ENCODE measurements around the gene ZFP36L2.

The ZFP36L2 gene

DNA sequence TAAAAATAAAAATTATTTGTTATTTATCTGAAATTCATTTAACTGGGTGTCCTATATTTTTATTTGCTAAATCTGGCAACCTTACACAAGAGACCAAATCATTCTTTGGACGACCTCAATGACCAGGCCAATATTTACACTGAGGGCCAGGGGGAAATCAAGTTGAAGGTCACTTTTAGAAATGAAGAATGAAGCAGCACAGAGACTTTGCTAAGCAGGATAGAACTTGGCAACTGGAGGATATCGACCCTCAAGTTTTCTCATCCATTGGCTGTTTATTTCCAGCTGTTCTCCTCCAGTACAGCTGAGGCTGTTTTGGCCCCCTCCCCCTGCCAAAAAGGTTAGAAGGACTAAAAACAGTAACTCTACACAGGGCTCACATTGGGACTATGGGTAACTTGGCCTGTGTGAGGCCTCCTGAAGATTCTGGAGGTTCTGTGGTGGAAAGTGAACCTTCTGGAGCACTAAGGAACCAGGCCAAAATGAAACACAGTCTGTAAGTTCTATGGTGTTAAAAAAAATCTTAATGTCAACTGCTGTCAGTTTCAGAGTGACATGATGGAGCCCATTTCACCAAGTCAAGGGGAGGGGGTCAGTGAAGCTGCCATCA lies 32.2 kb upstream of the ZFP36L2 start:
- H3K9me3 ChIP-seq (ENCODE audit: low read depth, low read length): no peaks in the 10 kb centered on the region
- TF ChIP-seq EZH2 (IDR thresholded peaks at IDR 0.05) (no peak), FOXP2 (optimal IDR thresholded peaks at IDR 0.05; ENCODE audit: control extremely low read depth, extremely low read length, insufficient read depth) (no peak), POLR2AphosphoS5 (IDR thresholded peaks at IDR 0.05; ENCODE audit: borderline replicate concordance, low read depth, low read length) (no peak)
- H3K27ac ChIP-seq: no peak overlapping the region

GRCh38 chr2:43255296-43255910 lies 29.0 kb upstream of the ZFP36L2 start:
- no peak overlapping the region for H3K9ac ChIP-seq (ENCODE audit: insufficient read length)
- peak; percentile 24 for DNase-seq (ENCODE audit: low read depth, low spot score)
- H3K36me3 ChIP-seq (ENCODE audit: insufficient read depth, low read length): 0 out of 2 replicates have a peak, but pooled peaks cover 3% of the 10 kb centered on the region
- no peak overlapping the region for H3K27ac ChIP-seq
- no peaks in the 10 kb centered on the region for H3K9me3 ChIP-seq (ENCODE audit: low read depth, low read length)
- H3K4me3 ChIP-seq: no peak overlapping the region
- no peak for TF ChIP-seq POLR2AphosphoS5 (IDR thresholded peaks at IDR 0.05; ENCODE audit: borderline replicate concordance, low read depth, low read length)
- TF ChIP-seq FOXP2 (optimal IDR thresholded peaks at IDR 0.05; ENCODE audit: control extremely low read depth, extremely low read length, insufficient read depth): no peak
- TF ChIP-seq EZH2 (IDR thresholded peaks at IDR 0.05): no peak

More for the DNA sequence above, 32.2 kb upstream of the ZFP36L2 start:
- Histone ChIP-seq H3K36me3 (ENCODE audit: insufficient read depth, low read length) (0 out of 2 replicates have a peak, but pooled peaks cover 3% of the 10 kb centered on the region), H3K4me3 (no peak overlapping the region), H3K9ac (ENCODE audit: insufficient read length) (no peak overlapping the region)
- DNase-seq (ENCODE audit: low read depth, low spot score): no peak

DNA sequence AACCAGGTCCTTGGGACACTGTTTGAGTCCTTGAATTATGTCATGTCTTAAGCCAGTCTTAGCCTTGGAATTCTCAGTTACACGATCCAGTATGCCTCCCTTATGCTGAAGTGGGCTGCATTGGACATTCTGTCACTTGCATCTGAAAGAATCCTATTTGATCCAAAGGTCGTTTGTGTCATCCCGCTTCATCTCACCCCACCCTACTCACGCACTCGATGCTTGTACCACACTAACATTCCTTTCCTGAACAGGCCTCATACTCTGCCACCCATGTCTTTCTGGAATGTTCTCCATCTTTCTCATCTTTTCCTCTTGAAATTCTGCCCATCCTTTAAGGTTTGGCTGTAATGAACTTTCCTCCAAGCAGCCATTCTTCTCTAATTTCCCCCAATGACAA lies 27.9 kb upstream of the ZFP36L2 start:
- Histone ChIP-seq H3K4me3 (no peak overlapping the region), H3K27ac (no peak overlapping the region), H3K9me3 (ENCODE audit: low read depth, low read length) (no peaks in the 10 kb centered on the region), H3K9ac (ENCODE audit: insufficient read length) (no peak overlapping the region), H3K36me3 (ENCODE audit: insufficient read depth, low read length) (0 out of 2 replicates have a peak, but pooled peaks cover 3% of the 10 kb centered on the region)
- DNase-seq (ENCODE audit: low read depth, low spot score): no peak
- TF ChIP-seq FOXP2 (optimal IDR thresholded peaks at IDR 0.05; ENCODE audit: control extremely low read depth, extremely low read length, insufficient read depth) (no peak), POLR2AphosphoS5 (IDR thresholded peaks at IDR 0.05; ENCODE audit: borderline replicate concordance, low read depth, low read length) (no peak), EZH2 (IDR thresholded peaks at IDR 0.05) (no peak)

- TF ChIP-seq FOXP2 (optimal IDR thresholded peaks at IDR 0.05; ENCODE audit: control extremely low read depth, extremely low read length, insufficient read depth) (no peak), POLR2AphosphoS5 (IDR thresholded peaks at IDR 0.05; ENCODE audit: borderline replicate concordance, low read depth, low read length) (no peak), EZH2 (IDR thresholded peaks at IDR 0.05) (no peak)
- Histone ChIP-seq H3K36me3 (ENCODE audit: insufficient read depth, low read length) (no peaks in the 10 kb centered on the region), H3K4me3 (no peak overlapping the region), H3K9ac (ENCODE audit: insufficient read length) (no peak overlapping the region), H3K9me3 (ENCODE audit: low read depth, low read length) (no peaks in the 10 kb centered on the region), H3K27ac (no peak overlapping the region)
- no peak for DNase-seq (ENCODE audit: low read depth, low spot score)
Measured at GRCh38 chr2:43251171-43251731, 24.8 kb upstream of the ZFP36L2 start.

GRCh38 chr2:43250015-43250414 lies 23.6 kb upstream of the ZFP36L2 start:
- no peaks in the 10 kb centered on the region for H3K9me3 ChIP-seq (ENCODE audit: low read depth, low read length)
- TF ChIP-seq EZH2 (IDR thresholded peaks at IDR 0.05) (no peak), POLR2AphosphoS5 (IDR thresholded peaks at IDR 0.05; ENCODE audit: borderline replicate concordance, low read depth, low read length) (no peak), FOXP2 (optimal IDR thresholded peaks at IDR 0.05; ENCODE audit: control extremely low read depth, extremely low read length, insufficient read depth) (no peak)
- H3K27ac ChIP-seq: no peak overlapping the region
- no peaks in the 10 kb centered on the region for H3K36me3 ChIP-seq (ENCODE audit: insufficient read depth, low read length)
- no peak overlapping the region for H3K9ac ChIP-seq (ENCODE audit: insufficient read length)
- no peak for DNase-seq (ENCODE audit: low read depth, low spot score)
- H3K4me3 ChIP-seq: no peak overlapping the region

DNA sequence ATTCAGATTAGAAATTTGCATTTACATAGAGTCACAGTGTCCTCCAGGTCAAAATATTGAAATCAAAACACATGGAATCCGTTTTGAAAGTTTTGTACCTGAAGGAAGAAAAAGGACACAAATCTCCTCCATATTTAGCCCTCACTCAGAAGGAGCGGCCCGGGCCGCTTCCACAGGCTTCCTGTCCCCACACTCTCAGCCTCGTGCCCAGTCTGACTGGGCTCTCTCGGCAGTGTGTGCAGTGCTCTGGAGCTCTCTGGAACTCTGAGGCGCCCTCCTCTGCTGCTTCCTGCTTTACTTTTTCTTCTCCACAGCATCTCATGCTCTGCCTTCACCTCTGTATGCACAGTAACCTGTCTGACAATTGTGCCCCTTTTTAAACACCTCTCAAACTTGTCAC lies 22.2 kb upstream of the ZFP36L2 start:
- TF ChIP-seq EZH2 (IDR thresholded peaks at IDR 0.05): no peak
- Histone ChIP-seq H3K4me3 (no peak overlapping the region), H3K9ac (ENCODE audit: insufficient read length) (no peak overlapping the region), H3K36me3 (ENCODE audit: insufficient read depth, low read length) (no peaks in the 10 kb centered on the region), H3K9me3 (ENCODE audit: low read depth, low read length) (no peaks in the 10 kb centered on the region), H3K27ac (no peak overlapping the region)
- DNase-seq (ENCODE audit: low read depth, low spot score): no peak

GRCh38 chr2:43246641-43247040 lies 20.2 kb upstream of the ZFP36L2 start:
- no peak overlapping the region for H3K9ac ChIP-seq (ENCODE audit: insufficient read length)
- TF ChIP-seq FOXP2 (optimal IDR thresholded peaks at IDR 0.05; ENCODE audit: control extremely low read depth, extremely low read length, insufficient read depth) (no peak), EZH2 (IDR thresholded peaks at IDR 0.05) (no peak), POLR2AphosphoS5 (IDR thresholded peaks at IDR 0.05; ENCODE audit: borderline replicate concordance, low read depth, low read length) (no peak)
- H3K27ac ChIP-seq: no peak overlapping the region
- no peak for DNase-seq (ENCODE audit: low read depth, low spot score)
- no peaks in the 10 kb centered on the region for H3K36me3 ChIP-seq (ENCODE audit: insufficient read depth, low read length)
- H3K4me3 ChIP-seq: no peak overlapping the region
- H3K9me3 ChIP-seq (ENCODE audit: low read depth, low read length): no peaks in the 10 kb centered on the region

DNA sequence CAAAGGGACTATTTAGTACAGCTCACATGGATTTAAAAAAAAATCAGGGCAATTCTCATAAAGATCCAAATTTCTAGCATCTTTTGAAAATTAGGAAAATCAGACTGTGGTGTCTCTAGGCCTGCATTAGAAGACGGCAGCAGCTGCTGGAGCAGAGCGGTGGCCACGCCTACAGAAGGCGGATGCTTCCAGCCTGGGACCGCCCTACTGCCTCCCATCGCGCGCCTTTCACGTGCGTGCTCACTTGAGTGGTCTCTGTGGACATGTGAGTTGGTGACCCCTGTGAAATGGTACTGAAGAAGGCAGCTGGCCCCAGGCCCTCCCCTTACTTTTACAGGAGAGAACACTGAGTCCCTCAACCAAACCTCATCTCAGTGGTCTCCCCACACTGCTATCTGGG lies 15.2 kb upstream of the ZFP36L2 start:
- H3K9ac ChIP-seq (ENCODE audit: insufficient read length): no peak overlapping the region
- no peaks in the 10 kb centered on the region for H3K36me3 ChIP-seq (ENCODE audit: insufficient read depth, low read length)
- no peak for DNase-seq (ENCODE audit: low read depth, low spot score)
- H3K27ac ChIP-seq: no peak overlapping the region
- no peak overlapping the region for H3K4me3 ChIP-seq
- H3K9me3 ChIP-seq (ENCODE audit: low read depth, low read length): no peaks in the 10 kb centered on the region
- TF ChIP-seq EZH2 (IDR thresholded peaks at IDR 0.05) (no peak), POLR2AphosphoS5 (IDR thresholded peaks at IDR 0.05; ENCODE audit: borderline replicate concordance, low read depth, low read length) (no peak), FOXP2 (optimal IDR thresholded peaks at IDR 0.05; ENCODE audit: control extremely low read depth, extremely low read length, insufficient read depth) (no peak)
